Superior temporal gyrus (tissue), 1 donor: Measurements from ENCODE around the gene CLPSL1.
"Not testable (repeated sequence)": the region's sequence is repeated elsewhere in the genome, so short reads cannot be mapped to it uniquely, and the experiment has no call there.

Experiments used
- DNase-seq: peaks from one replicate; pipeline ENCODE4 v3.0.0-alpha.2; 2016; ENCODE audit errors: extremely low spot score

Gene CLPSL1, protein sequence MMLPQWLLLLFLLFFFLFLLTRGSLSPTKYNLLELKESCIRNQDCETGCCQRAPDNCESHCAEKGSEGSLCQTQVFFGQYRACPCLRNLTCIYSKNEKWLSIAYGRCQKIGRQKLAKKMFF

DNA sequence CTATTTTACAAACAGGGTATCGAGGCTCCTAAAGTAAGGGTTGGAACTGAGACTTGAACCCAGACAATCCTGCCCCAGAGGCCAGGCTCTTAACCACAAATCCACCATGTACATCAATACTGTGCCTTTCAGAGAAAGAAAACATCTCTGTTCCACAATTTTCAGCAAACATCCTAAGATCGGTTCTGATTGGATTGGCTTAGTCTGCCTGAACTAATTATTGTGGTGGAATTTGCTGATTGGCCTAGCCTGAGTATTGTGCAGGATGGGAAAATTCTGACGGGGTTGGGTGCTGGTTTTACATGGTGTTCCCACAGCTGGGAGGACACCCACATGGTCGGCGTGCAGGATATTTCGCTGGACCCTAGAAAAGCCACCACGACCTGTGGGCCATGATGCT is at the start of gene CLPSL1:
TSS of gene CLPSL1 (plus strand) at position 301 of the 400 bp plus-strand sequence. CDS start at position 393, 92 bp downstream.
- DNase-seq: no peak

DNA sequence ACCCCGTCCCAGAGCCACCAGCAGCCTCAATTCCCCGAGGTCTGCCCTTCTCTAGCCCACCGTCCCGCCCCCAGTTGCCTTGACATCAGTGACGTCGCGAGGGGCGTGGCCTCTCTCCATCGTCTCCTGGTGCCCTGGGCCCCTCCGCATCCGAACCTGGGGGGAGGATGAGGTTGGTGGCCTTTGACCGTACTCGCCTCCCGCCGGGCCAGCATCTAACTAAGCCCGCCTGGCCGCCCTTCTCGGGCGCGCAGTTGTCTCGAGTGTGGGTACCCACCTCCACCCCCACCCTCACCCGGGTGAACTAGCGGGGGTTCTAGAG is 49.4 kb upstream of the CLPSL1 start:
- peak; percentile 96 for DNase-seq

DNA sequence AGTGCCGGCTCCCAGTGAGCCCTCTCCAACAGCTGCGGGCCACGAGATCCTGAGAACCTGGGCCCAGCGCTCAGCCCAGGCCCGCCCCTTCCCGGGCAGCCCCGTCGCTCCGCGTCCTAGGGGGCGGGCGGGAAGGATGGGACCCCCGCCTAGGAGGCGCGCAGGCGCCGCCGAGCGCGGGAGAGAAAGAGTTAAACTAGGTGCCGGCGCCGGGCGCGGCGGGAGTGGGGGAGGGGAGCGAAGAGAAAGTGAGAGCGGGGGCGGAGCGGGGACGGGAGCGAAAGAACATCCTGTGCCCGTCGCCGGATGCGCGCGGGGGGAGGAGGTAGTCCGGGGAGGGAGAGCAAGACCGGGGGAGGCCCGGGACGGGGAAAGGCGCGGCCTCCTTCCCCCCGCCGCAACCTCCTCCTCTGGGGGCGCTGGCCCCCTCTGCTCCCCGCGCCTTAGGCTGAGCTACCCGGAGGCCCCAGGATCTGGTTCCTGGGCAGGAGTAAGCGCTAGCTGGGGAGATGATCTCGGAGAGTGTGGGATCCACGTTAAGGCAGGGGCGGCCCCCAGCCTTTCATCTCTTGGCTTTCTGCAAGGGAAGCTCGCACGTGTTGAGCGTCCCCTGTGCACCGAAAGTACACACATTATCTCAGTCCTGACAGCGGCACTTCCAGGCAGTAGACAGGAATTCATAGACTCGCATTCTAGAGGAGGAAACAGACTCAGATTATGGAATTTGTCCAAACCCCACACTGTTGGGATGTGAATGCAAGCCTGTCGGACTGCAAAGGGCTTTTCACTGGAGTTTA is 48.9 kb upstream of the CLPSL1 start:
- peak; percentile 89 for DNase-seq

DNA sequence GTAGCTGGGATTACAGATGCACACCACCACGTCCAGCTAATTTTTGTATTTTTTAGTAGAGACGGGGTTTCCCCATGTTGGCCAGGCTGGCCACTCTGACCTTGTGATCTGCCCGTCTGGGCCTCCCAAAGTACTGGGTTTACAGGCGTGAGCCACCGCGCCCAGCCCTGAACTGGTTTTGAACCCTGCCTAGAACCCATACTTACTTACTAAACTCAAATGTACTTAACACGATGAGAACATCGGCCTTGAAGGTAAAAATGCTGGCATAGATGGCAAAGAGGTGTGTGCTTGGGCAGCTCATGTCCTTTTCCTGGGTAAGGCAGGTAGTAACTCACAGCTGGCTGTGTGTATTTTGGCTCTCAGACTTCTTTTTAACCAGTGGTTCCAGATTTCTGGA is 47.2 kb upstream of the CLPSL1 start:
- no peak for DNase-seq

DNA sequence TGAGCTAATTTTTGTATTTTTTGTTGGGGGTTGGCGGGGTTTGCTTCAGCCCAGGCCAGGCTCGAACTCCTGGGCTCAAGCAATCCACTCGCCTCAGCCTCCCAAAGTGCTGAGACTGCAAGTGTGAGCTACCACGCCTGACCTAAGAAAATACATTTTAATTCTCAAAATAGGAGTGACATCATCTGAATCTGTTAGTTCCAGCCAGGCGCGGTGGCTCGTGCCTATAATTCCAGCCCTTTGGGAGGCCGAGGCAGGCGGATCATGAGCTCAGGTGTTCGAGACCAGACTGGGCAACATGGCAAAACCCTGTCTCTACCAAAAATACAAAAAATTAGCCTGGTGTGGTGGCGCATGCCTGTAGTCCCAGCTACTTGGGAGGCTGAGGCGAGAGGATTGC is 46.5 kb upstream of the CLPSL1 start:
- not testable (repeated sequence) for DNase-seq

DNA sequence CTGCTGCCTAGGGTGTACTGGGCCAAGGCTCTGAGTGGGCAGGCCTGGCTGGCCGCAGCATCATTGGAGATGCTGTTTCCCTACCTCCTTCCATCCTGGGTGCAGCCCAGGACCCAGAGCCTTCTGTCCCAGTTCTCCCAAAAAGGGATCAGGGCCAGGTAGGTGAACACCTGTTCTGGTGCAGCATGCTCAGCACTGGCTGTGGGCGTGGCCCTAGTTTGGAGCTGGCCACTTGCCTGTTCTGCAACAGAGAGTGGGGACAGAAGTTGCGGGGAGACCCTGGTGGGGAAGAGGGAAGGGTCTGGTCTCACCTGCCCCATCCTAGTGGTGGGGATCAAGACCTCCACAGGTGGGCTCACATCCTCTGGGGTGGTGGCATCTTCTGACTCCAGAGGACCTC is 45.4 kb upstream of the CLPSL1 start:
- no peak for DNase-seq

DNA sequence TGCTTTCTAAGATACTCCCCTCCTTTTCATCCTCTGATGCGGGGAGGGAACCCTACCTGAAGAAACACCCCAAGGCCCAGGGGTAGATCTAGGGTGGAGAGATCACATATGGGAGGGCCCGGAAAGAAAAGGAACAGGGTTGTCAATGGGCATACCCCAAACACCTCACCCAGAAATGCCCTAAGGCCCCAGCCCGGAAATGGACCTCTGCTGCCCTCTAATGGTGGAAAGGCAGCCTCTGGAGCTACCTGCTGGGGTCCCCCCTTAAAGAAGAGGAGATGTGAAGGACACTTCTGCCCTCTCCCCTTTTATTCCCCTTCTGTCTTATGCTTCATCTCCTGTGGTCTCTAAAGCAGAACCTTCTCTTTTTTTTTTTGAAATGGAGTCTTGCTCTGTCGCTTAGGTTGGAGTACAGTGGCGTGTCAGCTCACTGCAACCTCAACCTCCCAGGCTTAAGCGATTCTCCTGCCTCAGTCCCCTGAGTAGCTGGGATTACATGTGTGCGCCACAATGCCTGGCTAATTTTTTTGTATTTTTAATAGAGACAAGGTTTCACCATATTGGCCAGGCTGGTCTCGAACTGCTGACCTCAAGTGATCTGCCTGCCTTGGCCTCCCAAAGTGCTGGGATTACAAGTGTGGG is 44.4 kb upstream of the CLPSL1 start:
- DNase-seq: peak; percentile 92

DNA sequence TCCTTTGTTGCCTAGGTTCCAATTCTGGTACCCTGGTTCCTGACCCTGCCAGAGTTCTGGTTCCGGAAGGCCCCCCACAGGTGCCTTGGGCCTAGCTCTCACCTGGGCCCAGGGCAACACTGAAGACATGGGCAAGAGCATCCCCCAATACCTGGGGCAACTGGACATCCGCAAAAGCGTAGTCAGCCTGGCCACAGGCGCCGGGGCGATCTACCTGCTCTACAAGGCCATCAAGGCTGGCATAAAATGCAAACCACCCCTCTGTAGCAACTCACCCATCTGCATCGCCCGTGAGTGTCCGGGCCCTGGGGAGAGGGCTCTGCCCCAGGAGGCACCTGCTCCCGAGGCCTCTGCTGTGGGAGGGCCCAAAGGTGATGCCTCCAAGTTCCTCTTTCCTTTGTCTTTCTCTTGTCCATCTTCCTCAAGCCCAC is 43.8 kb upstream of the CLPSL1 start, which contains the start of gene ARMC12:
TSS of gene ARMC12 (plus strand) at position 51 of the 431 bp plus-strand sequence. CDS start at position 128, 77 bp downstream.
- DNase-seq: no peak

DNA sequence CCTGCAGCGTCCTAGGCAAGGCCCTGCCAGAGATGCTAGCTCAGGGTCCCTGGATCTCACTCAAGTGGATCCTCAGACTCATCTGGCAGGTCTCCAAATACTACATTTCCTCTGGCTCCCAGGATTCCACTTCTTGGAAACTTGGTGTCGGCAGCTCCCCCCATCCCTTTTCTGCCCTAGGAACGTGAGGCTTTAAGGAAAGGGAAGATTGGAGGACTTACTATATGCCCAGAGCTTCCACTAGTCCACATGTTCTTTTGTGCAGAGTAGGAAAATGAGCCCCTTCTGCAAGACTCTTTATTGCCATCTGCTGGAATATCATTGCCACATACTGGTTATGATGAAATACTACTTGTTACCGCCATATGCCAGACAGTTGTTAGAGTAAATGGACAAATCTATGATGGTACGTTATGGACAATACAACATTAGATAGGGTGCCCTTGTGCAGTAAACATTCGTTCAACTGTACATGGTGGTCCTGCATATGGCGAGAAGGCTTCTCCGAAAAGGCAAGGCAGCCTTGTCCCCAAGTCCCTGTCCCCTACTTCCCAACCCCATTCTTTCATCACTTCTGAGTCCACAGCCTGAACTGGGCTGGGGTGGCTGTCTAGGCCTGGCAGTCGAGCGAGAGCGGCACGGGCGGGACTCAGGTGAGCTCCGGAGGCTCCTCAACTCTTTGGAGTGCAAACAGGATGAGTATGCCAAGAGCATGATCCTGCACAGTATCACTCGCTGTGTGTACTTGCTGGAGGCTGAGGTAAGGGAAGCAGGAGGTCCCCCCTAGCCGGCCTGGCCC is 43.2 kb upstream of the CLPSL1 start:
- DNase-seq: peak; percentile 94

DNA sequence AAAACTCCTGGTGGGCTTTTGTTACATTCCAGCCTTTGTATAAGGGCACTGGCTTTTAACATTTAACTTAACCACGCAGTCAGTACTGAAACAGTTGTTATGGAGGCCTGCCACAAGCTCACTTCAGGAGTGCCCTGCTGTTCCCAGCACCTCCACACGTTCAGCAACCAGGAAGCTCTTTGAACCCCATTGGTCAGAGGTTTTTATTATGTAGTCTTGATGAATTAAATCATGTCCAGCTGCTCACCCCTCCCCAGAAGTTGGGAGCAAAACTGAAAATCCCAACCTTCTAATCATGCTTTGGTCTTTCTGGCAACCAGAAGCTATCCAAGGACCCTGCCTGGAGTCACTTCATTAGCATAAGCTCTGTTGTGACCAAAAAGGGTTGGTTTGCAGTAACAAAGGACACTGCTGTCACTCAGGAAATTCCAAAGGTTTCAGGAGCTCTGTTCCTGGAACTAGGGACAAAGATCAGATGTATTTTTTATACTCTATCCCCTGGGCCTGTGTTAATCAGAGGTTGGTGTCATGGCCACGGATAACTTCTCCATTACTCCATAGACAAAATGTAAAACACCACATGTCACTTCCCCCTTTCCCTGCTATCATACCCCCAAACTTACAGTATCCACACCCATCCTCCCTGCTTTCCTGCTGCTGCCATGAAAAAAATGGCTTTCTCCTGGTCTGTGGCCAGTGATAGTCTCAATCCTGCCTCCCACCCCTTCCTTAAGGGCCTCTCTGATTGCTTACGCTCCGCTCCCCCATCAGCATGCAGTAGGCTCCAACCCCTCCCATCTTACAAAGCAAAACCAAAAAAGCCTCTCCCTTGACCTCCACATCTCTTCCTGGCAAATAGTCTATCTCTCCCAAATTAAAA is 40.9 kb upstream of the CLPSL1 start:
- no peak for DNase-seq

DNA sequence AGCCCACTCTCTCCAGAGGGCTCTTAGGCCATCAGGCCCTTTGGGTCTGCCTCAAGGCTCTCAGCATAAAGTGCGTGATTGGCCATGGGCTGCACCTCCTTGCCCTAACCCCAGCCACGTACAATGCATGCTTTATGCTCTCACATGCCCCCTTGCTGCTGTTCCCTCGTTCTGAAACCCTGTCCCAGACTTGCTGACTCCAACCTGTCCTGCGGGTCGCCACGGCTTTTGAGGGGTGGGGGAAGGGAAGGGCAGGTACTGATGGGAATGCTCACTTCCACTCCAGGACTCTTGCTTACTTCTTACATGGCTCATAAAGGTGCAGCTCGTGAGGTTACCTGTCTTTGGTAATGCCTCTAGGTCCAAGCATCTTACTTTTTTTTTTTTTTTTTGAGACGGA is 38.0 kb upstream of the CLPSL1 start:
- no peak for DNase-seq

DNA sequence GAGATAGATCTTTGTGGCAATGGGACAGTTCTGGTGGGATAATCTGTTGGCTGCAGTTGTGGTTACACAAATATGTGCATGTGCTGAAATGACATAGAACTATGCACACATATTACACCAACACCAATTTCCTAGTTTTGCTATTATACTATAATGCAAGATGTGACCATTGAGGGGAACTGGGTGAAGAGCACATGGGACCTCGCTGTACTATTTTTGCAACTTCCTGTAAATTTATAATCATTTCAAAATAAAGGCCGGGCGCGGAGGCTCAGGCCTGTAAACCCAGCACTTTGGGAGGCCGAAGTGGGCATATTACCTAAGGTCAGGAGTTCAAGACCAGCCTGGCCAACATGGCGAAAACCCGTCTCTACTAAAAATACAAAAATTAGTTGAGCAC is 35.3 kb upstream of the CLPSL1 start:
- DNase-seq: no peak

DNA sequence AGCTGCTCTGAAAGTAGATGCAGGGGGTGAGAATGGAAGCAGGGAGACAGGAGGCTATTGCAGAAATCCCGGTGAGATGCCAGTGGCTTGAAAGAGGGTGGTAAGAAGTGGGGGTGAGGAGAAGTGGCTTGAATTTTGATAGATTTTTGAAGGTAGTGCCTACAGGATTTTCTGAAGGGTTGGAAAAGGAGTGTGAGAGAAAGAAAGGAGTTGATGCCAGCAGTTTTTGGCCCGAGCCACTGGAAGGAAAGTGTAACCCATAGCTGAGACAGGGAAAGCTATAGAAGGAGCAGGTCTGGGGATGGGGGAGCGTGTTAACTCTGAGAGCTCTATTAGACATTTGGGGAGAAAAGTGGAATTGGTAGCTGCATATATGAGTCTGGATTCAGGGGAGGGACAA is 34.3 kb upstream of the CLPSL1 start:
- no peak for DNase-seq

DNA sequence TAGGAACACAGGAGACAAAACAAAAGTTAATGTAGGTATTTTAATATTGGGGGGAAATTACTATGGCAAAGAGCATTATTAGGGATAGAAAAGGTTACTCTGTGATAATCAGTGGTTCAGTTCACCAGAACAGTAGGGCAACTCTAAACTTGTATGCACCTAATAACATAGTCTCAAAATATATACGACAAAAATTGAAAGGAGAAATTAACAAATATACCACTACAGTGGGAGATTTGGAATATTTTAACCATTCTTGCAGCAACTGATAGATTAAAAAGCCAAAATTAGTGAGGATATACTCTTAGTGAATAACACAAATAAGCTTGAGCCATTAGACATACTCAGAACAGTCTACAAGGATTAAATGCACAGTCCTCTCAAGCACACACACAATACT is 32.9 kb upstream of the CLPSL1 start:
- DNase-seq: no peak

DNA sequence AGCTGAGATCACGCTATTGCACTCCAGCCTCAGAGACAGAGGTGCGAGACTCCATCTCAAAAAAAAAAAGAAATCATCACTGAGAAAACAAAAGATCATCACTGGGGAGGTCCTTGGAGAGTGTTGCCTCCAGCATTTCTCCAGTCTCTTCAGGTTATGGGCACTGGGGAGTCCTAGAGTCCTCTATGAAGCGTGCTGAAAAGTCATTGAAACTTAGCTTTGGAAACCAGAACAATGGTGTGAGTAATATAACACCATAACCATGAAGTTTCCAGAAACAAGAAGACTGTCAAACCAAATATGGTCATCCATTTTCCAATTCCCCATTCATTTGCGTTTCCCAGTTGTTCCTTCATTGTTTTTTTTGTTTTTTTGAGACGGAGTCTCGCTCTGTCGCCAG is 30.3 kb upstream of the CLPSL1 start:
- DNase-seq: no peak

DNA sequence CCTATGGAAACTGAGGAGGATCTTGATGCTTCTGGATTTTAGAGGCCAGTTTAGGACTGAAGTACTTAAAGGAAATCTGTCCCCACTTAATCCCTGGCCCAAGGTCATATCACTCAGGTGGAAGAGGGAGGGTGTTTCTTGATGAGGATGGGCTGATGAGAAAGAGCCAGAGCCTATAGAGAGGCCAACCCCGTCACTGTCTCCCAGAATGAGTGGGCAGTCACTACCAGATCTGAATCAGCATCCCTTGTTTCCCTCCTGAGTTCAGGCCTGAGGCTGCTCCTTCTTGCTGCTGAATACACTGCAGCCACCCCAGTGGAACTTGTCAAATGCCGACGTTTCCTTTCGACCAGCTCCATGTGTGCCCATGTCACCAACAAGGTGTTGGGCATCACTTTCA is 29.2 kb upstream of the CLPSL1 start:
- no peak for DNase-seq

DNA sequence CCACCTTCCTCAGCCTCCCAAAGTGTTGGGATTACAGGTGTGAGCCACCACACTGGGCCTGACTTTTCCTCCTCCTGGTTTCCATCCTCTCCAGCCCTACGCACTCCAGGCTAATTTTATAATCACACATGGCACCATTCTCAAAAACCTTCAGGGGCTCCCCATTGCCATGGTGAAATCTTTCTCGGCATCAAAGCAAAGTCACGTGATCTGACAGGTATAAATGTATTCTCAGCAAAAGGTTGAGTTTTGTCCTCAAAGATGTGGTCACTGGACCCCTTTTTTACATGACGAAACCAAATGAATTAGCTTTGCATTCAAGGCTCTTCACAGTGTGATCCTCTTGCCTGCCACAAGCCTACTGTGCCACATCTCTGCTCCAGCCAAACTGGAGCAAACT is 28.5 kb upstream of the CLPSL1 start:
- DNase-seq: no peak

DNA sequence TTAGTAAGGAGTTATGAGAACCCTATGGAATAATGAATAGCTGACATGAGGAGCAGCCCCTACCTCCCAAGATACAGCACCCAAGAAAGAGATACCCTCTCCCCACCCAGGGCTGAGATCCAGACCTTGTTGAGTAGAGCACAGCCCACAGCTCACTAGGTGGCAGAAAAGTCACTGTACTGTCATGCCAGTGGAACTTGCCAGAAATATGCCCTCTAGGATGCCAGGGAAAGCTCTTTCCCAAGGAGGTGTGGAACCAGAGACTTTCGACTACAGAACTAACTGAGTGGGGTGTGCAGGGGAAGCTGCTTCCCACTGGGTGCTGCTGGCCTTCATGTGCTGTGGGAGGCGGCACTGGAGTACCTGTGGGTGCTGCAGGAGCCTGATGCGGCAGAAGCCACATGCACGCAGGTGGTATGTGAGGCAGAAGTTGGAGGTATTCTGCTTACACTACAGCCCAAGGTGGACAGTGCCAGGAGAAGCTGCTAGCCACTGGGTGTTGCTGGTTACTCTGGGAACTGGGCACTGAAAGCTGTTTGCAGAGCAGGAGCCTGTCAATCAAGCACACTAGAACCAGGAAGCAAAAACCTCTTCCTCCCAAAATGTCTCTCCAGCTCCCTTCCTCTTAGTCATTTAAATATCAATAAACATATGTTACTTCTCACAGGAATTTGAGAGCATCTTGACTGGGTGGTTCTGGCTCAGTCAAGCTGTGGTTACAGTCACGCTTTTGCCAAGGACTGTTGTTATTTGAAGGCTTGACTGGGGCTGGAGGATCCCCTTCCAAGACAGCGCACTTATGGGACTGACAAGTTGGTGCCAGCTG is 26.2 kb upstream of the CLPSL1 start:
- DNase-seq: no peak

DNA sequence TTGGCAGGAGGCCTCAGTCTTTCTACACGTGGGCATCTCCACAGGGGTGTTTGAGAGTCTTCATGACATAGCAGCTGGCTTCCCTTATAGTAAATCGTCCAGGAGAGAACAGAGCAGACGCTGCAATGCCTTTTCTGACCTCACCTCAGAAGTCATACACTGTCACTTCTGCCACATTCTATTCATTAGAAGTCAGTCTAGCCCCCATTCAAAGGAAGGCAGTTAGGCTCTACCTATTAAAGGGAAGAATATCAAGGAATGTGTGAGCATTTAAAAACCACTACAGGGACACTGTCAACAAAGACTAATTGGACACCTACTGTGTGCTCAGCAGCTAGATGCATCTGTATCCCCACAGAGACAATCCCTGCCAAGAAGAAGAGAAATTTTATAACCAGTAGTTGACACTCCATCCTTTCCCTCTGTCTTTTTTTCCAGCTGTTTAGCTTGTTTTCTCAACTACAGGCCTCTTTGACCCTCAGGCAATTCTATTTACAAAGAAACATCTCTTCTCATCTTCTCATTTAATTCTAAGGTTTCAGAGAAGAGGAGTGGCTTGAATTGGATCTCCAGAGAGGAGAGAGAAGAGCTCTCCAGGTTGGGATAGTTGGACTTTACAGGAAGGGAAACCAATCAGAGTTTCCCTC is 25.4 kb upstream of the CLPSL1 start:
- no peak for DNase-seq
